GM12878 (cell line): Measurements from ENCODE around the gene SPSB2. TPM values are rescaled to one million over a fixed set of nuclear protein-coding genes. Genes with fewer than 3 reads are reported as not detected.
A peak's percentile ranks its signal among the peaks of the same experiment; 100 is the strongest.

Experiments
- ATAC-seq: fragments of 200-7000 bp; cut with Tn5 transposase; 3 replicates; pipeline ENCODE4 v1.9.1; 2020; ENCODE audit warnings: mild to moderate bottlenecking, moderate library complexity
- BruUV-seq: library from RNA; stranded (reverse); fragments of 400-500 nt; replicated peaks from 2 replicates; lab custom pipeline; 2021; lab: Mats Ljungman, UMichigan
- CTCF ChIA-PET: fragments of 300-600 bp; sonication (Branson Sonifier 250); formaldehyde crosslinking; extraction: SDS; loops from one replicate; lab custom pipeline; 2021; ENCODE audit warnings: inconsistent platforms; lab: Yijun Ruan, JAX
- POLR2A ChIA-PET: fragments of 350-600 bp; formaldehyde crosslinking; extraction: SDS; loops from one replicate; lab custom pipeline; 2021; ENCODE audit warnings: inconsistent platforms; lab: Charles Lee
- RAD21 ChIA-PET: fragments of 300-600 bp; sonication (Branson Sonifier 250); formaldehyde crosslinking; loops from one replicate; lab custom pipeline; 2023; ENCODE audit warnings: antibody characterized with exemption; ENCODE audit not compliant: unreplicated experiment; lab: Charles Lee
- SMC1A ChIA-PET: fragments of 300-600 bp; sonication (Branson Sonifier 250); formaldehyde crosslinking; loops from one replicate; lab custom pipeline; 2023; ENCODE audit not compliant: unreplicated experiment, uncharacterized antibody; lab: Charles Lee
- DNase-seq: peaks from one replicate; pipeline ENCODE4 v3.0.0-alpha.2; 2011; ENCODE audit warnings: low read depth, low spot score
- FAIRE-seq: peaks from 3 replicates; lab custom pipeline; 2011; peaks lifted over from hg19 to GRCh38; lab: Jason Lieb, UNC
- H2AFZ ChIP-seq: 2 replicates; pipeline ENCODE4 v1.6.0; 2011; ENCODE audit warnings: low read depth, low read length, control low read depth; ENCODE audit not compliant: control insufficient read depth
- H3K27ac ChIP-seq: 2 replicates; pipeline ENCODE4 v1.5.1; 2011; ENCODE audit warnings: control low read depth; ENCODE audit not compliant: control insufficient read depth, insufficient read depth
- H3K27me3 ChIP-seq, 2 experiments: replicated peaks in 1 of 2; 2 replicates each; pipeline versions ENCODE4 v1.6.0 to v1.6.1; 2011; ENCODE audit warnings: low read length in 1 of 2; ENCODE audit not compliant: control insufficient read depth in 2 of 2, insufficient read depth in 2 of 2
- H3K36me3 ChIP-seq, 2 experiments: 2 replicates each; pipeline ENCODE4 v1.5.1; 2011; ENCODE audit warnings: low read length in 1 of 2; ENCODE audit not compliant: control insufficient read depth in 2 of 2, insufficient read depth in 2 of 2
- H3K4me1 ChIP-seq: 2 replicates; pipeline ENCODE4 v1.6.1; 2011; ENCODE audit warnings: mild to moderate bottlenecking, low read length, moderate library complexity, mixed read lengths; ENCODE audit not compliant: control insufficient read depth, insufficient read depth
- H3K4me2 ChIP-seq: 2 replicates; pipeline ENCODE4 v1.6.0; 2011; ENCODE audit warnings: control low read depth; ENCODE audit not compliant: control insufficient read depth, insufficient read depth
- H3K4me3 ChIP-seq: fragments of 200-600 bp; sonication (generic); 2 replicates; pipeline ENCODE4 v1.5.1; 2016
- H3K79me2 ChIP-seq: 2 replicates; pipeline ENCODE4 v1.6.0; 2011; ENCODE audit warnings: low read length; ENCODE audit not compliant: control insufficient read depth, insufficient read depth
- H3K9ac ChIP-seq: 2 replicates; pipeline ENCODE4 v1.8.0; 2011; ENCODE audit warnings: low read length, control low read depth, mixed read lengths; ENCODE audit not compliant: control insufficient read depth, insufficient read depth
- H3K9me3 ChIP-seq: replicated peaks from 3 replicates; pipeline ENCODE4 v1.5.1; 2011; ENCODE audit warnings: mild to moderate bottlenecking, low read length; ENCODE audit not compliant: control insufficient read depth, insufficient read depth
- H4K20me1 ChIP-seq: 2 replicates; pipeline ENCODE4 v1.6.0; 2011; ENCODE audit not compliant: control insufficient read depth, insufficient read depth
- ASH2L ChIP-seq: fragments of 300-600, 200-600 bp; sonication (generic); IDR thresholded peaks from 2 replicates; pipeline ENCODE4 v1.6.1; 2017; ENCODE audit warnings: low read depth, mild to moderate bottlenecking, borderline replicate concordance
- BCLAF1 ChIP-seq: fragments of 450-650 bp; IDR thresholded peaks from 2 replicates; pipeline ENCODE4 v1.6.1; 2017; ENCODE audit warnings: antibody characterized with exemption, mild to moderate bottlenecking, moderate library complexity
- CREM ChIP-seq: IDR thresholded peaks from 2 replicates; pipeline ENCODE4 v1.6.1; 2014; ENCODE audit warnings: antibody characterized with exemption, low read depth
- CTCF ChIP-seq, 3 experiments: IDR thresholded peaks in 2 of 3; conservative IDR thresholded peaks in 1 of 3; 2 replicates each; pipeline ENCODE4 v1.5.1; 2011; ENCODE audit warnings: low read depth in 3 of 3, low read length in 3 of 3, mild to moderate bottlenecking in 3 of 3, control low read depth in 2 of 3, moderate library complexity in 2 of 3, inconsistent platforms in 1 of 3, mixed read lengths in 1 of 3; ENCODE audit not compliant: control insufficient read depth in 2 of 3, insufficient read depth in 1 of 3; ENCODE audit errors: extremely low read depth in 1 of 3
- EGR1 ChIP-seq, 2 experiments: IDR thresholded peaks; 1 replicate in 1 of 2; 2 replicates in 1 of 2; pipeline ENCODE4 v1.6.1; 2011 to 2012; ENCODE audit warnings: low read depth in 2 of 2, low read length in 2 of 2, borderline replicate concordance in 1 of 2, mild to moderate bottlenecking in 1 of 2, moderate library complexity in 1 of 2
- ESRRA ChIP-seq: IDR thresholded peaks from 2 replicates; pipeline ENCODE4 v1.6.1; 2012; ENCODE audit warnings: mild to moderate bottlenecking, low read length, improper control_type of control experiment
- NFYA ChIP-seq: IDR thresholded peaks from 2 replicates; pipeline ENCODE4 v1.6.1; 2011; ENCODE audit warnings: low read depth, mild to moderate bottlenecking, low read length, improper control_type of control experiment, borderline replicate concordance
- PBX3 ChIP-seq: IDR thresholded peaks from 2 replicates; pipeline ENCODE4 v1.6.1; 2011; ENCODE audit warnings: mild to moderate bottlenecking, low read depth, low read length, moderate library complexity; ENCODE audit not compliant: insufficient replicate concordance
- RELB ChIP-seq: fragments of 450-650 bp; IDR thresholded peaks from 2 replicates; pipeline ENCODE4 v1.6.1; 2017; ENCODE audit warnings: low read depth, mild to moderate bottlenecking, moderate library complexity
- SIN3A ChIP-seq: IDR thresholded peaks from 2 replicates; pipeline ENCODE4 v1.6.1; 2012; ENCODE audit warnings: low read depth, low read length, improper control_type of control experiment
- WGBS: methylation state at CpG from one replicate; pipeline ENCODE4 v1.1.6; 2016; ENCODE audit warnings: low lambda C conversion rate; ENCODE audit not compliant: insufficient replicate concordance, insufficient coverage; ENCODE audit errors: missing lambda C conversion rate; 5-methylcytosine and 5-hydroxymethylcytosine counted together
- in situ Hi-C: fragments of 300-500 bp; cut with MboI; formaldehyde crosslinking; loops from 9 replicates; pipeline ENCODE4 v1.14.3; 2018; ENCODE audit warnings: mixed read lengths
- intact Hi-C: fragments of 100-400 bp; cut with micrococcal nuclease; formaldehyde crosslinking; loops from one replicate; pipeline ENCODE4 v1.14.2; 2022; ENCODE audit not compliant: unreplicated experiment
- polyA plus RNA-seq, 11 experiments: library from polyadenylated mRNA; depleted of rRNA in 4 of 11; unstranded in 6 of 11; stranded (reverse) in 5 of 11; fragments of >200 nt; fragmentation: Nextera tagmentation in 4 of 11; fragmentation: Illumina TruSeq in 1 of 11; extraction: Ambion mirVana in 4 of 11; extraction: Trizol in 1 of 11; gene quantifications; 1 replicate in 1 of 11; 2 replicates in 10 of 11; pipeline versions ENCODE4 v1.2.1 to v1.2.3, GENCODE V29; 2011 to 2016; ENCODE audit warnings: inconsistent platforms in 2 of 11, missing spikeins in 2 of 11, low read depth in 1 of 11
- total RNA-seq, 4 experiments: library from RNA; depleted of rRNA in 3 of 4; stranded (reverse); fragments of >200 nt in 3 of 4; fragmentation: Illumina TruSeq in 1 of 4; extraction: Trizol in 1 of 4; gene quantifications; 2 replicates each; pipeline versions ENCODE4 v1.2.1 to v1.2.3, GENCODE V29; 2013 to 2021

The SPSB2 gene
- total and polyA plus RNA-seq, 10 of the 15 experiments (the other 5 are each of a cell fraction or from before 2014, with no cell fraction given): 0.08 to 5.6 (median 2.7) TPM

DNA sequence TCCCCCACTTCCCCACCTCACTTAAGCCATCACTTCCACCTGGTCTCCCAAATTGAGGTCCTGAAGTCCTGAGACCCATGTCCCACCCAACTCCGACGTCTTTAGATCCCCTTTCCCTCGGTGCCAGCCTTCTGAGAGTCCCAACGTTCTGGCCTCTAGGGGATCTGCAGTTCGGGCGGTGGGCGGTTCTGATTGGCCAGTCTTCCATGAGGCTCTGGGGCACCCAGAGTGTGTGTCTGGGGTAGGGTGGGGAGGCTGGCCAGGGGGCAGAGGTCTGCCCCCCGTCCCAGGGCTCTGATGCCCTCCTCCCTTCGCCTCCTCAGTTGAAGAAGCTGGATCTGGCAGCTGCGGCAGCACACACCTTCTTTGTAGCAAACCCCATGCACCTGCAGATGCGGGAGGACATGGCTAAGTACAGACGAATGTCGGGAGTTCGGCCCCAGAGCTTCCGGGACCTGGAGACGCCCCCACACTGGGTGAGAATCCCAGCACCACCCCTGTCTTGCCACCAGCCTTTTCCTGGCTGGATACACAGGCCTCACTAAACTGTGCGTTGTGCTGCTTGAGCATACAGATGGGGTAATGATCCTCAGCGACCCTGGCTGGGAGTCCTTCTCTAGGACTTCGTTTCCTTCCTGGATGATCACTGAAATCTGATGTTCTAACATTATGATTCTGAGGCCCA is 43.4 kb downstream of the SPSB2 start:
- H3K4me2 ChIP-seq: peak overlapping the region; percentile 95
- no peaks in the 10 kb centered on the region for H3K79me2 ChIP-seq
- intact Hi-C loops: loop anchor here (5.0 kb wide), 1 partner anchor 92 kb away; no protein-coding TSS in a partner anchor
- H3K27me3 ChIP-seq: peaks cover 23 to 24% of the 10 kb centered on the region in 2 experiments
- DNase-seq (no peak), ATAC-seq (peak; percentile 4; the same call in 1 of the 3 replicates), FAIRE-seq (no peak)
- BruUV-seq: no TSS peak
- SMC1A ChIA-PET: interaction anchor here (1.1 kb wide), 1 partner anchor 206 kb away, joined by 3 read pairs; no protein-coding TSS in a partner anchor
- CTCF ChIA-PET: interaction anchor here (1.1 to 2.3 kb wide), 5 partner anchors 10 to 77 kb away, joined by 3 to 14 read pairs (median 5); partner anchors contain the start of genes MLF2 and SPSB2
- peaks cover 4% of the 10 kb centered on the region for H3K4me1 ChIP-seq
- in situ Hi-C loops: loop anchor here (5.0 kb wide), 1 partner anchor 77 kb away; the partner anchor contains the start of gene MLF2
- no peaks in the 10 kb centered on the region for H3K36me3 ChIP-seq
- no peak overlapping the region for H3K9ac ChIP-seq
- POLR2A ChIA-PET: interaction anchor here (0.9 to 1.4 kb wide), 3 partner anchors 10 to 70 kb away, joined by 3 to 4 read pairs (median 3); no protein-coding TSS in a partner anchor
- H3K27ac ChIP-seq: no peak overlapping the region
- TF ChIP-seq CREM: no peak
- 0 out of 2 replicates have a peak, but pooled peaks have one; percentile 1 for TF ChIP-seq RELB
- no peak for TF ChIP-seq ESRRA
- no peak for TF ChIP-seq NFYA
- TF ChIP-seq ASH2L: no peak
- no peak for TF ChIP-seq SIN3A
- no peak for TF ChIP-seq BCLAF1
- 0 out of 6 replicates have a peak, but pooled peaks of 1 of the 3 experiments have one; percentile 1 for TF ChIP-seq CTCF (IDR thresholded peaks at IDR 0.05 in 2 of 3, conservative IDR thresholded peaks at IDR 0.05 in 1 of 3; ENCODE audit: control insufficient read depth in 2 of 3, extremely low read depth in 1 of 3, insufficient read depth in 1 of 3, low read depth in 3 of 3, low read length in 3 of 3)
- no peak for TF ChIP-seq PBX3
- TF ChIP-seq EGR1 (IDR thresholded peaks at IDR 0.05; ENCODE audit: borderline replicate concordance in 1 of 2, low read depth in 2 of 2, low read length in 2 of 2): no peak
- H3K9me3 ChIP-seq: no peaks in the 10 kb centered on the region
- H3K4me3 ChIP-seq: peak overlapping the region; percentile 74; the same call in 1 of the 2 replicates
- RAD21 ChIA-PET: interaction anchor here (1.0 to 3.0 kb wide), 4 partner anchors 9 to 76 kb away, joined by 3 to 14 read pairs (median 4); partner anchors contain the start of genes GPR162, MLF2 and USP5
- peak overlapping the region; percentile 68; the same call in 1 of the 2 replicates for H2AFZ ChIP-seq
- WGBS: 28% methylated on average over 19 of the region's 19 CpGs
- H4K20me1 ChIP-seq: no peaks in the 10 kb centered on the region
